KG1 (cell line): ENCODE data around the gene CRADD.
"Not testable (repeated sequence)": the region's sequence is repeated elsewhere in the genome, so short reads cannot be mapped to it uniquely, and the experiment has no call there.

Source experiments
- DNase-seq: peaks from one replicate; lab custom pipeline; 2025; lab: John Stamatoyannopoulos, UW

Gene CRADD

GRCh38 chr12:93677195-93678064, at the start of gene CRADD:
Gene CRADD (plus strand): TSS chr12:93677375.
- peak; percentile 95 for DNase-seq

GRCh38 chr12:93632383-93632782, 44.8 kb upstream of the CRADD start:
- no peak for DNase-seq

GRCh38 chr12:93634416-93634815, 42.8 kb upstream of the CRADD start:
- no peak for DNase-seq

GRCh38 chr12:93636708-93637107, 40.5 kb upstream of the CRADD start:
- no peak for DNase-seq

- no peak for DNase-seq
Measured at GRCh38 chr12:93638095-93638494, 39.1 kb upstream of the CRADD start.

- no peak for DNase-seq
Measured at GRCh38 chr12:93638954-93639353, 38.2 kb upstream of the CRADD start.

- no peak for DNase-seq
Measured at GRCh38 chr12:93639406-93639805, 37.8 kb upstream of the CRADD start.

- DNase-seq = not testable (repeated sequence)
Measured at GRCh38 chr12:93641380-93641779, 35.8 kb upstream of the CRADD start.

- no peak for DNase-seq
Measured at GRCh38 chr12:93642751-93643150, 34.4 kb upstream of the CRADD start.

- no peak for DNase-seq
Measured at GRCh38 chr12:93645702-93646101, 31.5 kb upstream of the CRADD start.

GRCh38 chr12:93650626-93651025, 26.5 kb upstream of the CRADD start:
- no peak for DNase-seq

GRCh38 chr12:93653079-93653478, 24.1 kb upstream of the CRADD start:
- DNase-seq = no peak

- DNase-seq = no peak
Measured at GRCh38 chr12:93653712-93654111, 23.5 kb upstream of the CRADD start.

GRCh38 chr12:93654421-93654820, 22.8 kb upstream of the CRADD start:
- DNase-seq = no peak

GRCh38 chr12:93657071-93657470, 20.1 kb upstream of the CRADD start:
- DNase-seq = no peak

- no peak for DNase-seq
Measured at GRCh38 chr12:93661021-93661420, 16.2 kb upstream of the CRADD start.

GRCh38 chr12:93663006-93663728, 14.0 kb upstream of the CRADD start:
- no peak for DNase-seq

- no peak for DNase-seq
Measured at GRCh38 chr12:93663729-93664084, 13.5 kb upstream of the CRADD start.

- DNase-seq = no peak
Measured at GRCh38 chr12:93664573-93665138, 12.5 kb upstream of the CRADD start.

GRCh38 chr12:93667672-93668071, 9.5 kb upstream of the CRADD start:
- DNase-seq = no peak

- DNase-seq = no peak
Measured at GRCh38 chr12:93668919-93669418, 8.2 kb upstream of the CRADD start.

- no peak for DNase-seq
Measured at GRCh38 chr12:93669452-93669851, 7.7 kb upstream of the CRADD start.

- no peak for DNase-seq
Measured at GRCh38 chr12:93670104-93670503, 7.1 kb upstream of the CRADD start.
